Subcutaneous adipose tissue (tissue), 4 donors: ENCODE results near the gene PEX26. TPM values are rescaled to one million over a fixed set of nuclear protein-coding genes. Genes with fewer than 3 reads are reported as not detected.

ENCODE experiments used
- CTCF ChIP-seq: fragments of 450-650 bp; IDR thresholded peaks from one replicate; pipeline ENCODE4 v1.5.1; 2016; ENCODE audit warnings: low read depth, mild to moderate bottlenecking, control low read depth, antibody characterized with exemption, moderate library complexity
- total RNA-seq, 4 donors: library from RNA; depleted of rRNA; stranded (reverse); fragments of >200 nt; gene quantifications; one replicate each; pipeline ENCODE4 v1.1.0, GENCODE V29; 2016

The PEX26 gene
- total RNA-seq, 4 donors from 2014 or later = 17.5 to 29.0 (median 23.8) TPM

DNA sequence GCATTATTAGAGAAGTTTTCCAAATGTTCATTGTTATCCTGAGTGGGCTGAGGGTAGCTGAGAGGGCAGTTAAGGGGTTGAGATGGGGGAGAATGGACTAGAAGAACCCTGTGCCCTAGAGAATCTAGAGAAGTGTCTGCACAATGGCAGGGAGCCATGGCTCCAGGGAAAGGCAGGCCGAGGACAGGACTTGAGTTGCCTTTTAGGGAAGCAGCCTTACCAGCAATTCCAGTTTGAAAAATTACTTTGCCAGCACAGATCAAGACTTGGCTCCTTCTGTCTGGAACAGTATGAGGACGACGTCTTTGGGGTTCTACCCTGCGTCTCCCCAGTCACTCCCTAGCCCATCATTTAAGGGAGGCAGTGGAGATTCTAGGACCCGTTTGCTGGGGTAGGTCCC, 27.7 kb upstream of the PEX26 start:
- TF ChIP-seq CTCF = no peak

DNA sequence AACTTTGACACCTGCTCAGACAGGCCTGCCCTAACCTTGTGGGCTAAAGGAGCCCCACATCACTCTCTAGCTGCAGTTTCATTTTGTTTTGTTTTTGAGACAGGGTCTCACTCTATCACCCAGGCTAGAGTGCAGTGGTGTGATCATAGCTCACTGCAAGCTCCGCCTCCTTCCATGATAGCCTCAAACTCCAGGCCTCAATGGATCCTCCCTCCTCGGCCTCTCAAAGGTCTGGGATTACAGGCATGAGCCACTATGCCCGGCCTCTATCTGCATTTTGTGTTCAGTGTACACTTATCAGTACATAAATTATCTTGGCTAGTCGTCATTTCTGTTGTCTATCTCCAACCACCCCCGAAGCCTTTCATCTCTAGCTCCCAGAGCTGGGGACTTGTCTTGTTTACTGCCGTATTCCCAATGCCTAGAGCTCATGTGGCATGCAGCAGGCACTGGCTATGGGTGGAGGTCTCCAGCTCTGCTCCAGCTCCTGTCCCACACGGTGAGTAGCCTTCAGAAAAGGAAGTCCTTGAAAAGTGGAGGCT, 22.1 kb upstream of the PEX26 start:
- TF ChIP-seq CTCF = no peak

GRCh38 chr22:18056161-18056666, 21.6 kb upstream of the PEX26 start:
- TF ChIP-seq CTCF = no peak

DNA sequence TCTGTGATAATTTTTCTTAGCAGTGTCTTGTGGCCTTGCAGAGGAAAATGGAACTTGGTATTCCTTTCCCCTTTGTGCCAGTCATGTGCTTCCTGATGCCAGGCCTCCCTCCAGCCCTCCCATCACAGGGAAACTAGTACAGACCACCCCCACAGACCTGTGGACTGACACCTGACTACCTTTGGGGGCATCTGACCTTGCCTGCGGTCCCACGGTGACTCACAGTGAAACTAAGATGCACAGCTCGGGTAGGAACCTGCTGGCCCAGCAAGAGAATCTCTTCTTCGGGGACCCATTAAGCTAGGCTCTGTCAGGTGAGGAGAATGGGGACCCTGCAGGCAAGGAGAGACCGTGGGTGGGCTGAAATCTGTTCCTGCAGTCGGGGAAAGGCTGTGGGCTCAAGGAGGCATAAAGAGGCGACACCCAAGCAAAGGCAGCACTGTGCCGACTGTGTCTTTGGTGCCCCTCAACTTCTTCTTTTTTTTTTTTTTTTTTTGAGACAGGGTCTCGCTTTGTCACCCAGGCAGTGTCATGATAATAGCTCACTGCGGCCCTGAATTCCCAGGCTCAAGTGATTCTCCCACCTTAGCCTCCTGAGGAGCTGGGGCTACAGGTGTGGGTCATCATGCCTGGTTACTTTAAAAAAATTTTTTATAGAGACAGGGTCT, 20.8 kb upstream of the PEX26 start:
- no peak for TF ChIP-seq CTCF

GRCh38 chr22:18057568-18058209, 20.1 kb upstream of the PEX26 start:
- no peak for TF ChIP-seq CTCF

DNA sequence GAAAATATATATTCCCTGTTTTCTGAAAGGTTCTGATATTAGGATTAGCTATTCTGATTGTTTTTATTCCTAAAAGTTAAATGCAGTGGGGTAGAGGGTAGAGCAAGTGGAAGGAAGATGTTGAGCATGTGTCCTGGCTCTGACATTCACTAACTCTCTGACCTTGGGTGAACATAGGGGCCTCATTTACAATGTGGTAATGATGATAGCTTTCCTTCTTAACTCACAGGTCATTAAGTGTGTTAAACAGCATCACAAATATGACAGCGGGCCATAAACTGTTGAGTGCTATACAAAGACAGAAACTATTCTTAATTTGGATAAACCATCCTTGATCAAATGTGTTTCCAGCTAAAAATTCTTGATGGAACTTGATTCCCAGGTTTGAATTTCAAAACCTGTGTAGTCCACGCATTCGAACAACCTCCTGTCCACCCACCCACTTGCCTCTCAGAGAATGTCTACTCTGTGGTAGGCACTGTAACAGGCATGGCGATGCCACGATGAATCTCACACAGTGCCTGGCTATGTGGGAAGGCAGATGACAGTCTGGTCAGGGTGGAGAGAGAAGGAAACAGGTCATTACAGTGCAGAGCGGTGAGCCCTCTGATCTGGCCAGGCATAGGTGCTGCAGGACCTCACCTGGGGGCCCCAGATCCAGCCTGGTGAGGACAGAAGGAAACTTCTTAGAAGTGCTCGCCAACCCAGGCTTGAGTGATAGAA, 19.3 kb upstream of the PEX26 start:
- TF ChIP-seq CTCF = no peak

- TF ChIP-seq CTCF = no peak
Observed at GRCh38 chr22:18059094-18059417, 18.7 kb upstream of the PEX26 start.
